ENCODE measurements around the gene HCN2.

DNA sequence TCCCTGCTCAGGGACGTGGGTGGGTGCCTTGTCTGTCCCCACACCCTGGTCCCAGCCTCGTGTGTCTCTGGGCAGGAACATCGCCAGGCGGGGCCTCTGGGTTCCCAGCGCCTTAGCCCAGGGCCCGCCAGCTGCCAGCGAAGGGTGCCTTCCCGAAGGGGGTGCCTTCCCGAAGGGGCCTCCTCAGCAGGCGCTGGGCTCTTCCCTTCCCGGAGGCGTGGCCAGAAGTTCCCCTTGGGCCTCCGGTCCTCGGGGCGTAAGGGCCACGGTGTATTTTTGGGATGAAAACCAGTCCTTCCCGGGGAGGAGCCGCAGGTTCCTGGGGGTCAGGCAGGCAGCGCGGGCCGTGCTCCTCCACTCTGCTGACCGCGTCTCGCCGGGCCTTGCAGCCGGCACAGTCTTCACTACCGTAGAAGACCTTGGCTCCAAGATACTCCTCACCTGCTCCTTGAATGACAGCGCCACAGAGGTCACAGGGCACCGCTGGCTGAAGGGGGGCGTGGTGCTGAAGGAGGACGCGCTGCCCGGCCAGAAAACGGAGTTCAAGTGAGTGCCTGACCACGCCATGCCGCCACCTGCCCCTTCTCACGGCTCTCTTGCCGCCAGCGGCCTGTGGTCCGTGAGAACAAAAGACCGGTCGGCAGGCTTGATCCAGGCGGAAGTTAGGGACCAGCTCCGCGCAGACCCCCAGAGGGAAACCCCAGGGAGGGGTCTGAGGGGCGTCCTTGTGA lies 10.4 kb upstream of the HCN2 start:
- TF ChIP-seq, protein P1, sequence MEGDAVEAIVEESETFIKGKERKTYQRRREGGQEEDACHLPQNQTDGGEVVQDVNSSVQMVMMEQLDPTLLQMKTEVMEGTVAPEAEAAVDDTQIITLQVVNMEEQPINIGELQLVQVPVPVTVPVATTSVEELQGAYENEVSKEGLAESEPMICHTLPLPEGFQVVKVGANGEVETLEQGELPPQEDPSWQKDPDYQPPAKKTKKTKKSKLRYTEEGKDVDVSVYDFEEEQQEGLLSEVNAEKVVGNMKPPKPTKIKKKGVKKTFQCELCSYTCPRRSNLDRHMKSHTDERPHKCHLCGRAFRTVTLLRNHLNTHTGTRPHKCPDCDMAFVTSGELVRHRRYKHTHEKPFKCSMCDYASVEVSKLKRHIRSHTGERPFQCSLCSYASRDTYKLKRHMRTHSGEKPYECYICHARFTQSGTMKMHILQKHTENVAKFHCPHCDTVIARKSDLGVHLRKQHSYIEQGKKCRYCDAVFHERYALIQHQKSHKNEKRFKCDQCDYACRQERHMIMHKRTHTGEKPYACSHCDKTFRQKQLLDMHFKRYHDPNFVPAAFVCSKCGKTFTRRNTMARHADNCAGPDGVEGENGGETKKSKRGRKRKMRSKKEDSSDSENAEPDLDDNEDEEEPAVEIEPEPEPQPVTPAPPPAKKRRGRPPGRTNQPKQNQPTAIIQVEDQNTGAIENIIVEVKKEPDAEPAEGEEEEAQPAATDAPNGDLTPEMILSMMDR (IDR thresholded peaks at IDR 0.05), result no peak
- no peak for TF ChIP-seq POLR2A (IDR thresholded peaks at IDR 0.05)
